K562 (cell line): ENCODE results near the gene KLHDC10. TPM values are rescaled to one million over a fixed set of nuclear protein-coding genes. Genes with fewer than 3 reads are reported as not detected.

ENCODE experiments used
- CHD7 ChIP-seq: fragments of 200-600 bp; sonication (generic); IDR thresholded peaks from one replicate; pipeline ENCODE4 v1.6.1; 2012; ENCODE audit warnings: mild to moderate bottlenecking, low read depth, low read length, inconsistent platforms
- DLX4 ChIP-seq: fragments of 250-450 bp; sonication (Bioruptor Pico); IDR thresholded peaks from 2 replicates; pipeline ENCODE4 v1.6.1; 2021; ENCODE audit warnings: mild to moderate bottlenecking
- HDAC3 ChIP-seq: fragments of 450-650 bp; IDR thresholded peaks from 2 replicates; pipeline ENCODE4 v1.6.1; 2018; ENCODE audit warnings: borderline replicate concordance, mild to moderate bottlenecking, moderate library complexity; ENCODE audit not compliant: partially characterized antibody
- IRF1 ChIP-seq: sonication (generic); formaldehyde crosslinking; IDR thresholded peaks from 2 replicates; pipeline ENCODE4 v1.8.0; 2022; ENCODE audit warnings: missing genetic modification reagents, mild to moderate bottlenecking, borderline replicate concordance
- KDM2B ChIP-seq: fragments of 250-450 bp; sonication (Bioruptor Pico); IDR thresholded peaks from 2 replicates; pipeline ENCODE4 v1.8.0; 2021; ENCODE audit warnings: mild to moderate bottlenecking, moderate library complexity
- MAX ChIP-seq: sonication (generic); formaldehyde crosslinking; IDR thresholded peaks from 2 replicates; pipeline ENCODE4 v1.9.0; 2022; ENCODE audit warnings: mild to moderate bottlenecking, missing genetic modification reagents
- MCM3 ChIP-seq: fragments of 450-650 bp; IDR thresholded peaks from 2 replicates; pipeline ENCODE4 v1.6.1; 2016
- SP2 ChIP-seq: IDR thresholded peaks from 2 replicates; pipeline ENCODE4 v1.6.1; 2011; ENCODE audit warnings: mild to moderate bottlenecking, low read depth, low read length, moderate library complexity; ENCODE audit not compliant: poor library complexity, severe bottlenecking; ENCODE audit errors: extremely low read depth
- TRIM28 ChIP-seq: fragments of 450-650 bp; IDR thresholded peaks from 2 replicates; pipeline ENCODE4 v1.6.1; 2017
- ZBTB11 ChIP-seq, 3 experiments: fragments of 200-800 bp in 1 of 3; fragments of 250-450 bp in 1 of 3; fragments of 450-650 bp in 1 of 3; sonication (Bioruptor Pico) in 1 of 3; sonication (Bioruptor generic) in 1 of 3; formaldehyde crosslinking in 1 of 3; IDR thresholded peaks; 2 replicates each; pipeline versions ENCODE4 v1.6.1 to v1.8.0; 2016 to 2022; ENCODE audit warnings: mild to moderate bottlenecking in 2 of 3, missing genetic modification characterization in 2 of 3, missing compliant biosample characterization in 1 of 3, moderate library complexity in 1 of 3
- ZNF76 ChIP-seq: fragments of 250-450 bp; sonication (Bioruptor Pico); IDR thresholded peaks from 2 replicates; pipeline ENCODE4 v1.4.0; 2020; ENCODE audit warnings: mild to moderate bottlenecking, moderate library complexity, borderline replicate concordance
- polyA plus RNA-seq, 8 experiments: library from polyadenylated mRNA; depleted of rRNA in 4 of 8; stranded (reverse) in 5 of 8; unstranded in 3 of 8; fragments of >200 nt; fragmentation: Nextera tagmentation in 2 of 8; fragmentation: Illumina TruSeq in 1 of 8; extraction: Ambion mirVana in 2 of 8; extraction: Trizol in 1 of 8; gene quantifications; 2 replicates each; pipeline versions ENCODE4 v1.2.1 to v1.2.3, GENCODE V29; 2011 to 2014; ENCODE audit warnings: inconsistent platforms in 1 of 8, missing spikeins in 1 of 8
- total RNA-seq, 7 experiments: library from RNA; depleted of rRNA in 6 of 7; stranded (reverse); fragments of >200 nt in 6 of 7; fragmentation: Illumina TruSeq in 2 of 7; extraction: Trizol in 2 of 7; gene quantifications; 2 replicates each; pipeline versions ENCODE4 v1.2.1 to v1.2.3, GENCODE V29; 2011 to 2021; ENCODE audit warnings: low replicate concordance in 1 of 7

Gene KLHDC10
- total and polyA plus RNA-seq, 9 of the 15 experiments (the other 6 are each of a cell fraction or from before 2014, with no cell fraction given), result 9.8 to 80.5 (median 31.4) TPM

GRCh38 chr7:130063036-130063435, 7.3 kb upstream of the KLHDC10 start (continued):
- no peak for TF ChIP-seq IRF1 (CRISPR knock-in tag)
- TF ChIP-seq CHD7, result no peak
- no peak for TF ChIP-seq SP2
- no peak for TF ChIP-seq HDAC3
- TF ChIP-seq ZNF76 (CRISPR knock-in tag), result no peak
- TF ChIP-seq TRIM28, result no peak
- no peak for TF ChIP-seq KDM2B (CRISPR knock-in tag)
- no peak for TF ChIP-seq MCM3
- TF ChIP-seq DLX4, result no peak
- TF ChIP-seq MAX (CRISPR knock-in tag), result no peak
- TF ChIP-seq ZBTB11 (CRISPR knock-in tag; IDR thresholded peaks at IDR 0.05), result no peak
